IPS DF 19.7 (cell line): Measurements from ENCODE around the gene KRT80.

Experiments used
- DNase-seq: peaks from one replicate; pipeline ENCODE4 v3.0.0-alpha.2; 2013; ENCODE audit warnings: low read depth, low spot score

KRT80 gene

GRCh38 chr12:52155048-52155868 is 36.6 kb downstream of the KRT80 start:
- no peak for DNase-seq

DNA sequence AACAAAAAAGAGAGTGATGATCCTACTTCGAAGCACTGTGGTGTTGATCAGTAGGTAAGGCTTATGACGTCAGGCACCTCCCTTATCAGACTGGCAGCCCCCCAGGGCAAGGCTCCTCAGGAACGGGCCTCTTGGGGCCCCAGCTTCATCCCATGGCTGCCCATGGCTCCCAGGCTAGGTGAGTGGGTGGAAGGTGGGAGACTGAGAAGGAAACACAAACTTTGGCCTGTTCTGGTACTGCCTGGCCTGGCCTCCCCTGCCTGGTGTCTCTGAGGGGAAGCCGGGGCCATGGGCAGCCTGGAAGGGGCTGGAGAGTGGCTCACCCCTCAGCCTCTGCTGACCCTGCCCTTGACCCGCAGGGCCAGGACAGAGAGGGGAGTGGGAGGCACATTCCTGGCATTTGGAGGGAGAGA is 38.9 kb downstream of the KRT80 start:
- no peak for DNase-seq

- no peak for DNase-seq
Observed at GRCh38 chr12:52151837-52152783, 39.7 kb downstream of the KRT80 start.

- DNase-seq, result no peak
Observed at GRCh38 chr12:52151153-52151836, 40.5 kb downstream of the KRT80 start.

GRCh38 chr12:52149651-52150241 is 42.1 kb downstream of the KRT80 start:
- DNase-seq, result no peak

DNA sequence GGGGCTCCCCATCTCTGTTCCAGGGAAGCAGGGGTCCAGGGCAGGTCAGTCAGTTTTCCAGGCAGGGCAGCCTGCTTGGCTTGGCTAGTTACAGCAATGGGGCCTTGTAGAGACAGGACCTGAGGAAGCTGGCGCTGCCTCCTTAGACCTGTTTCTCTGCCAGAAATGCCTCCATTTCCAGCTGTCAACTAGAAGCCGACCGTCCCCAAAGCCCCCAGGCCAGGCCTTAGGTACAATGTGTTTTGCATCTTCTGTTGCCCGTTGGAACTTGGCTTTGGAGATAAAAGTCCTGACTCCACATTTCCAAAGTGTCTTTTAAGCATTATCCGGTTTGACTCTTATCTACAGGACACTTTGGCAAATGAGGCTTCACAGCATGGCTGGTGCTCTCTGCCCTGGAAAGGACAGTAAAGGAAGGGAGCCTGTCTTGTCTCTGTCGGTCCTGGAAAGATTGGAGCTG is 42.6 kb downstream of the KRT80 start:
- no peak for DNase-seq

GRCh38 chr12:52148464-52149181 is 43.2 kb downstream of the KRT80 start:
- DNase-seq, result no peak

DNA sequence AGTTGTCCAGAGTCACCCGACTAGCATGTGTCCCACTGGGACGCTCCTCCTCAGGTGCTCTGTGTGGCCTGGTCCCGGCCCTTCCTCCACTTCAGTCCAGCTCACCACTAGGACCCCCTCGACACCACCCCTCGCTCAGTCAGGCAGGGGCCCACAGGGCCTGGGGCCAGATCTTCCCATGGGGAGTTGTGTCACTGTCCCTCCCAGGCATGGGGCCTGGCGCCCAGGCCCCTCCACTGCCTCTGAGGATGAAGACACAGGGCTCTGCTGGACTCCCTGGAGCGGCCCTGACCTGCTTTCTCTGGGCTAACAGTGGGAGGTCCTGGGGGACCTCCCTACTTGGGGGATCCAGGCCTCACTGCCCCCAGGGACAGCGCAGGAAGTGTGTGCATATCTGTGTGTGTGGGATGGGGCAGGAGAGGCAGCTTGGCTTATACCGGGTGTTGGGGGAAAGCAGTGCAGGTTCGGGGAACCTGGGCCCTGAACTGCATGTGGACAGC is 43.8 kb downstream of the KRT80 start:
- DNase-seq, result no peak

DNA sequence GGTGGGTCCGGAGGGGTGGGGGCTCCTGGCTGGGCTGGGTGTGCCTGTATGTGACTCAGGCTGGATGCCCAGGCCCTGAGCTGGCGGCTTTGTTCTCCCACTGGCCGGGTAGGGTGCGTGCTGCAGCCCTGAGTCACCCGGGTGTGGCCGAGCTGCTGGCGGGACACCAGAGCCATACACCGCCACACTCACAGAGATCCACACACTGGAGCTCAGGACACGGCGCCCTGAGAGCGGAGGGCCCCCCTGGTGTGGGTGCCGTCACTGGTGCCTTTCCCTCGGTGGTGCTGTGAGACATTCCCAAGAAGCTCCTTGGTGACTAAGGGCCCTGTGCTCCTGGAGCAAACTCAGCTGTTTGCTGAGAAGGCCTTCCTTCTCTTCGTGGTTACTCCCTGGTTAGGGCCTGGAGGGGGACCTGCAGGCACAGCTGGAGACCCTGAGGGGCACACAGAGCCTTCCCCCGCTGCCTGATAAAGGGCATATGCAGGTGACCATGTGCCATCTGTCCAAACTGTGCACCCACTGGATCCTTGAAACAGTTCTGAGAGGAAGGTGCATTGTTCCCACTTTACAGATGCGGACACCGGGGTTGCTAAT is 44.3 kb downstream of the KRT80 start:
- no peak for DNase-seq

DNA sequence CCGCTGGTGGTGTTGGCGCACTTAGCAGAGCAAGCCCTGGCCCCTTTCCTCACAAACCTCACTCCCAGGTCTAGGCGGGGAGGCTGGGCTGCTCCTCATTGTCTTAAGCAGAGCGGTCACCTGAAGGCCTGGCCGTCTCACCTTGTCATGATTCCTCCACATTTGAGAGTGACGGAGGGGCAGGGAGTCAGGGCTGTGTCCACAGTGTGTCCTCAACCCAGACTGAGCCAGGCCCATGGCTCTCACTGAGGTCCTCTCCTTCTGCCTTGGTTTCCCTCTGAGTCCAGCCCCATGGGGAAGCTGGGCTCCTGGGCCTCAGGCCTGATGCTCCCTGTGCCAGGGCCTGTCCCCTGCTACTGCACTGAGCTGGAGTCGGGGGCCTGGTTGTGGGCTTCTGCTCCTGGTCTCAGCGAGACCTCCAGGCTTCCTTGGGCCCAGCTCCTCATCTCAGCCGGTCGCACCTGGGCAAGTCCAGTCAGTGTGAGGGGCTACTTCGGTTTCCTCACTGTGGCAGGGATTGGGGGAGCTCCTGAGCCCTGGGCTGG is 44.9 kb downstream of the KRT80 start:
- DNase-seq, result no peak

DNA sequence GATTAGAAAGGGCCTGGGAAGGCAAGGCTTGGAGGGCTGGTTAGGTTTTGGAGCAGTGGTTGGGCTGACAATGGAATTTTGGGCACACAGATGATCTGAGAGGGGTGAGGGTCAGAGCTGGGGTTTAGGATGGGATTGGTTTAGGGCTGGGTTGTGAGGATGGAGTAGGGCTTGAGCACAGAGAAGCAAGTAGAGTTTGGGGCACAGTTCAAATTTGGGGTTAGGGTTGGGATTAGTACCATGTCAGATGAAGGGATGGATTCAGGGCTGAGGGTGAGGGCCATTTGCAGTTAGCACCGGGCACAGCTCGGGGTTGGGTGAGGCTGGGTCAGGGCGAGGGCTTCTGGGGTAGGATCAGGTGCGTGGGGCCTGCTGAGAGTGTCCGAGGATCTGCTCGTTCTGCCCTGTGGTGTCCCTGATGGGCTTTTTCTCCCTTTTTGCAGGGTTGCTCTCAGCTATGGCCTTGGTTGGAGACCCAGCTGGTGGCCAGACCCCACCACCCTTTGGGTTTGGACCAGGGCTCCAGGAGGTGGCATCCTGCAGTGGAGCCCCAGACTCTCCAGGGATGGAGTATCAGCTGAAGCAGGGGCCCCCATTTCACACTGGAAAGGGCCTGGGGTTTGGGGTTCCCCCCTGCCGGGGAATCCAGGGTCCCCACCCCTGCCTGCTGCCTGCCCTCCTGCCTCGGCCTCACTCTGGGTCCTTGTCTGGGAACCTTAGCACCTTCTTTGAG is 45.6 kb downstream of the KRT80 start:
- DNase-seq, result no peak

- no peak for DNase-seq
Observed at GRCh38 chr12:52145228-52146088, 46.4 kb downstream of the KRT80 start.

DNA sequence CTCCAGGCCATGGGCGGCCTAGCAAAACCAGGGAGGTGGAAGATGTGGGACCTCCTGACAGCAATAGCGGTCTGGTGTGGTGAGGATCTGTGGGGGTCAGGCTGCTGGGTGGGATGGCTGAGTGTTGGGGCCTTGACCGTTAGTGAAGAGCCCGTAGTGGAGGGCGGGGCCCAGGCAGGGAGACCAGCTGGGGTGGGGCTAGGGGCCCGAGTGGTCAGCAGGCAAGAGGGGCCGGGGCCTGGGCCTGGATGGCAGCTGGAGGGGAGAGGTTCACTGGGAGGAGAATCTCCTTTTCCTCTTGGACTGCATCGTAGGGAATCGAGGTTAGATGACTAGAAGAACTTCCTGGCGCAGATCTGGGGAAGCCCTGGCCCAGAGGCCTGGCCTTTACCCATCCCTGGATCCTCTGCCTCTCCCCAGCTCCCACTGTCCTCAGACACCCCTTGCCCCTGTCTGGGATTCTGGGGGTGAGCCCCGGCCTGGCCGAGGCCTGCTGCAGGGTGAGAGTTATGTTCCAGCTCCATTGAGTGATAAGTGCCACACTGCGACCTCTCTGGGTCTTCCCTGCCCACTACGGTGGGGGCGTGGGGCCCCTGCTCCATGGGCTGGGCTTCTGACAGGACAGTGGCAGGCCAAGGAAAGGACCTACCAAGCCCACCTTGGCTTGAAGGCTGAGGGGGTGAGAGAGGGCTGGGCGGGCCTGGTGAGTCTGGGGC is 47.1 kb downstream of the KRT80 start:
- no peak for DNase-seq

DNA sequence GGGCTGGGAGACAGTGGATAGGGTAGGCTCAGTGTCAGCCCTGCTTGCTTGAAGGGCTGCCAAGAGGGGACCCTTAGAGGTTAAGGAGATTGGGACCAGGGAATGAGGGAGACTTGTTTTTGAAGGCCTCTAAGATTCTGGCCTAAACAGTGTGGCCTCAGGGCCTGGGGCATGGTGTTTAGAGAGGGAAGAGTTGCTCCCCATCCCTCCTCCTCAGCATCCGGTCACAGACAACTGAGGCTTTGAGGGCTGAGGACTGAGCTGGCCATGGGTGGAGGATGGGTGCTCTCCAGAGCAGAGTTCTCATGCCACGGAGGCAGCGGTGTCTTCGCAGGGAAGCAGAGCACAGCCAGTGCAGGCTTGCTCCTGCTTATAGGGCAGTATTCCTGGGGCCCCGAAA is 49.4 kb downstream of the KRT80 start:
- DNase-seq, result no peak

GRCh38 chr12:52141875-52142274 is 49.9 kb downstream of the KRT80 start:
- no peak for DNase-seq

- no peak for DNase-seq
Observed at GRCh38 chr12:52141306-52141705, 50.5 kb downstream of the KRT80 start.

- no peak for DNase-seq
Observed at GRCh38 chr12:52139579-52140062, 52.2 kb downstream of the KRT80 start.
